NCI-H226 (cell line): ENCODE data around the gene CTXN1.
A peak's percentile ranks its signal among the peaks of the same experiment; 100 is the strongest.
"Not testable (repeated sequence)": the region's sequence is repeated elsewhere in the genome, so short reads cannot be mapped to it uniquely, and the experiment has no call there.

Source experiments
- DNase-seq: peaks from one replicate; pipeline ENCODE4 v3.0.0-alpha.2; 2015

CTXN1 gene

GRCh38 chr19:7926021-7926726, at the start of gene CTXN1:
Gene CTXN1, minus strand, starts transcription at chr19:7926135. Its CDS starts 597 bp downstream, at chr19:7925538.
- DNase-seq: no peak

GRCh38 chr19:7975037-7975436, 49.1 kb upstream of the CTXN1 start:
- DNase-seq: no peak

GRCh38 chr19:7973883-7974282, 47.9 kb upstream of the CTXN1 start:
- no peak for DNase-seq

- no peak for DNase-seq
Observed at GRCh38 chr19:7971553-7972520, 45.9 kb upstream of the CTXN1 start.

- DNase-seq: no peak
Observed at GRCh38 chr19:7970716-7971448, 44.9 kb upstream of the CTXN1 start.

GRCh38 chr19:7969555-7969939, 43.6 kb upstream of the CTXN1 start:
- DNase-seq: no peak

GRCh38 chr19:7968796-7969554, 43.0 kb upstream of the CTXN1 start:
- DNase-seq: no peak

- no peak for DNase-seq
Observed at GRCh38 chr19:7968008-7968795, 42.3 kb upstream of the CTXN1 start.

- DNase-seq: no peak
Observed at GRCh38 chr19:7965921-7966665, 40.2 kb upstream of the CTXN1 start.

GRCh38 chr19:7965259-7965841, 39.4 kb upstream of the CTXN1 start:
- no peak for DNase-seq

GRCh38 chr19:7963566-7963965, 37.6 kb upstream of the CTXN1 start:
- DNase-seq: no peak

GRCh38 chr19:7962644-7963268, 36.8 kb upstream of the CTXN1 start:
- no peak for DNase-seq

GRCh38 chr19:7961920-7962626, 36.1 kb upstream of the CTXN1 start:
- no peak for DNase-seq

GRCh38 chr19:7961082-7961481, 35.1 kb upstream of the CTXN1 start:
- not testable (repeated sequence) for DNase-seq

- no peak for DNase-seq
Observed at GRCh38 chr19:7959211-7959610, 33.3 kb upstream of the CTXN1 start.

GRCh38 chr19:7955696-7956095, 29.8 kb upstream of the CTXN1 start:
- no peak for DNase-seq

GRCh38 chr19:7953576-7953975, 27.6 kb upstream of the CTXN1 start:
- DNase-seq: peak; percentile 12

- DNase-seq: peak; percentile 78
Observed at GRCh38 chr19:7953060-7953459, 27.1 kb upstream of the CTXN1 start.

- DNase-seq: peak; percentile 75
Observed at GRCh38 chr19:7947939-7948338, 22.0 kb upstream of the CTXN1 start.
